Liver (tissue), 9 donors: ENCODE results near the gene MAPT. TPM values are rescaled to one million over a fixed set of nuclear protein-coding genes. Genes with fewer than 3 reads are reported as not detected.

ENCODE experiments used
- DNase-seq: peaks from one replicate; pipeline ENCODE4 v3.0.0-alpha.2; 2017; ENCODE audit warnings: low spot score
- H3K27ac ChIP-seq, 2 donors: one replicate each; pipeline ENCODE4 v1.7.0; 2013; ENCODE audit warnings: inconsistent platforms in 2 of 2, low read length in 2 of 2, control low read depth in 1 of 2, low read depth in 1 of 2, mild to moderate bottlenecking in 1 of 2
- H3K27me3 ChIP-seq, 4 donors: one replicate each; pipeline versions ENCODE4 v1.6.1 to v1.7.0; 2013; ENCODE audit warnings: low read length in 3 of 4, inconsistent platforms in 1 of 4, mild to moderate bottlenecking in 1 of 4, moderate library complexity in 1 of 4; ENCODE audit not compliant: control insufficient read depth in 4 of 4, insufficient read depth in 4 of 4
- H3K36me3 ChIP-seq, 4 donors: one replicate each; pipeline versions ENCODE4 v1.6.1 to v1.7.0; 2013; ENCODE audit warnings: low read length in 3 of 4, mild to moderate bottlenecking in 3 of 4, low read depth in 1 of 4, moderate library complexity in 1 of 4; ENCODE audit not compliant: control insufficient read depth in 4 of 4, insufficient read depth in 3 of 4
- H3K4me1 ChIP-seq, 4 donors: one replicate each; pipeline versions ENCODE4 v1.6.1 to v1.7.0; 2013; ENCODE audit warnings: low read length in 3 of 4, mild to moderate bottlenecking in 3 of 4, moderate library complexity in 1 of 4; ENCODE audit not compliant: control insufficient read depth in 4 of 4, insufficient read depth in 4 of 4
- H3K4me3 ChIP-seq, 3 donors: one replicate each; pipeline versions ENCODE4 v1.6.1 to v1.7.0; 2013; ENCODE audit warnings: low read length in 3 of 3, control low read depth in 1 of 3, low read depth in 1 of 3, mild to moderate bottlenecking in 1 of 3
- H3K9ac ChIP-seq, 2 donors: one replicate each; pipeline ENCODE4 v1.7.0; 2013; ENCODE audit warnings: low read length in 2 of 2, mild to moderate bottlenecking in 2 of 2, moderate library complexity in 2 of 2, control low read depth in 1 of 2, low read depth in 1 of 2
- H3K9me3 ChIP-seq, 4 donors: one replicate each; pipeline versions ENCODE4 v1.6.1 to v1.7.0; 2013; ENCODE audit warnings: low read length in 3 of 4; ENCODE audit not compliant: control insufficient read depth in 4 of 4
- EGR1 ChIP-seq, 2 donors: IDR thresholded peaks; 2 replicates each; pipeline ENCODE4 v1.6.1; 2016 to 2018; ENCODE audit warnings: antibody characterized with exemption in 2 of 2, low read depth in 2 of 2
- FOXA1 ChIP-seq: IDR thresholded peaks from 2 replicates; pipeline ENCODE4 v1.6.1; 2016; ENCODE audit warnings: antibody characterized with exemption
- FOXA2 ChIP-seq: IDR thresholded peaks from 2 replicates; pipeline ENCODE4 v1.6.1; 2016; ENCODE audit warnings: antibody characterized with exemption
- GABPA ChIP-seq, 2 donors: IDR thresholded peaks in 1 of 2; conservative IDR thresholded peaks in 1 of 2; 2 replicates each; pipeline ENCODE4 v1.6.1; 2016; ENCODE audit warnings: antibody characterized with exemption in 2 of 2, mild to moderate bottlenecking in 1 of 2, moderate library complexity in 1 of 2
- HNF4A ChIP-seq, 2 donors: conservative IDR thresholded peaks; 2 replicates each; pipeline ENCODE4 v1.6.1; 2016; ENCODE audit warnings: antibody characterized with exemption in 2 of 2, mild to moderate bottlenecking in 2 of 2
- HNF4G ChIP-seq: IDR thresholded peaks from 2 replicates; pipeline ENCODE4 v1.6.1; 2016; ENCODE audit warnings: antibody characterized with exemption
- JUND ChIP-seq, 2 donors: IDR thresholded peaks; 2 replicates each; pipeline ENCODE4 v1.6.1; 2016; ENCODE audit warnings: antibody characterized with exemption in 2 of 2
- NR2F2 ChIP-seq: IDR thresholded peaks from 2 replicates; pipeline ENCODE4 v1.6.1; 2016; ENCODE audit warnings: antibody characterized with exemption
- RAD21 ChIP-seq, 2 donors: IDR thresholded peaks; 2 replicates each; pipeline ENCODE4 v1.6.1; 2016; ENCODE audit warnings: antibody characterized with exemption in 2 of 2, mild to moderate bottlenecking in 2 of 2
- RXRA ChIP-seq, 2 donors: IDR thresholded peaks; 2 replicates each; pipeline ENCODE4 v1.6.1; 2017 to 2018; ENCODE audit warnings: antibody characterized with exemption in 2 of 2, mild to moderate bottlenecking in 1 of 2
- SP1 ChIP-seq: IDR thresholded peaks from 2 replicates; pipeline ENCODE4 v1.6.1; 2018; ENCODE audit warnings: antibody characterized with exemption, mild to moderate bottlenecking
- TAF1 ChIP-seq: conservative IDR thresholded peaks from 2 replicates; pipeline ENCODE4 v1.6.1; 2016; ENCODE audit warnings: antibody characterized with exemption, mild to moderate bottlenecking
- YY1 ChIP-seq: IDR thresholded peaks from 2 replicates; pipeline ENCODE4 v1.6.1; 2016; ENCODE audit warnings: antibody characterized with exemption, mild to moderate bottlenecking
- WGBS: extraction: QIAGEN DNeasy Blood & Tissue Kit; methylation state at CpG from one replicate; pipeline ENCODE4 v1.1.7; 2013; 5-methylcytosine and 5-hydroxymethylcytosine counted together
- polyA plus RNA-seq, 2 donors: library from polyadenylated mRNA; stranded (reverse) in 1 of 2; unstranded in 1 of 2; fragments of 200-250 nt in 1 of 2; fragments of >200 nt in 1 of 2; fragmentation: Nextera tagmentation in 1 of 2; extraction: Ambion mirVana in 1 of 2; gene quantifications; one replicate each; pipeline versions ENCODE4 v1.2.1 to v1.2.3, GENCODE V29; 2013 to 2015
- total RNA-seq, 2 donors: library from RNA; depleted of rRNA; stranded (reverse); fragments of >200 nt; gene quantifications; one replicate each; pipeline ENCODE4 v1.2.3, GENCODE V29; 2014
- TF ChIP-seq, protein P1 (sequence below): IDR thresholded peaks from 2 replicates; pipeline ENCODE4 v1.6.1; 2016; ENCODE audit warnings: antibody characterized with exemption, mild to moderate bottlenecking
- TF ChIP-seq, protein P2 (sequence below): fragments of 150-350 bp; IDR thresholded peaks from 2 replicates; pipeline ENCODE4 v1.5.1; 2017; ENCODE audit warnings: improper control_type of control experiment, low read depth, low read length; ENCODE audit not compliant: missing input control
- TF ChIP-seq, protein P3 (sequence below): IDR thresholded peaks from 2 replicates; pipeline ENCODE4 v1.6.1; 2016; ENCODE audit warnings: antibody characterized with exemption
- TF ChIP-seq, protein P4 (sequence below): IDR thresholded peaks from 2 replicates; pipeline ENCODE4 v1.6.1; 2016; ENCODE audit warnings: antibody characterized with exemption
- TF ChIP-seq, protein P5 (sequence below): IDR thresholded peaks from 2 replicates; pipeline ENCODE4 v1.6.1; 2016; ENCODE audit warnings: antibody characterized with exemption
- donor health status: healthy.
- donor health status: healthy.
- donor health status: healthy.
- donor health status: healthy.
- donor health status: healthy.

Gene MAPT
- total and polyA plus RNA-seq, 4 donors = 0.05 to 0.67 (median 0.27) TPM

DNA sequence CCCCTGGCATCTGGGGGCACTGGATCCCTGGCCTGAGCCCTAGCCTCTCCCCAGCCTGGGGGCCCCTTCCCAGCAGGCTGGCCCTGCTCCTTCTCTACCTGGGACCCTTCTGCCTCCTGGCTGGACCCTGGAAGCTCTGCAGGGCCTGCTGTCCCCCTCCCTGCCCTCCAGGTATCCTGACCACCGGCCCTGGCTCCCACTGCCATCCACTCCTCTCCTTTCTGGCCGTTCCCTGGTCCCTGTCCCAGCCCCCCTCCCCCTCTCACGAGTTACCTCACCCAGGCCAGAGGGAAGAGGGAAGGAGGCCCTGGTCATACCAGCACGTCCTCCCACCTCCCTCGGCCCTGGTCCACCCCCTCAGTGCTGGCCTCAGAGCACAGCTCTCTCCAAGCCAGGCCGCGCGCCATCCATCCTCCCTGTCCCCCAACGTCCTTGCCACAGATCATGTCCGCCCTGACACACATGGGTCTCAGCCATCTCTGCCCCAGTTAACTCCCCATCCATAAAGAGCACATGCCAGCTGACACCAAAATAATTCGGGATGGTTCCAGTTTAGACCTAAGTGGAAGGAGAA lies 118.2 kb downstream of the MAPT start:
- TF ChIP-seq YY1 = no peak
- TF ChIP-seq RAD21 (IDR thresholded peaks at IDR 0.05) = no peak
- no peak for TF ChIP-seq FOXA1
- TF ChIP-seq SP1 = no peak
- TF ChIP-seq, protein P1, sequence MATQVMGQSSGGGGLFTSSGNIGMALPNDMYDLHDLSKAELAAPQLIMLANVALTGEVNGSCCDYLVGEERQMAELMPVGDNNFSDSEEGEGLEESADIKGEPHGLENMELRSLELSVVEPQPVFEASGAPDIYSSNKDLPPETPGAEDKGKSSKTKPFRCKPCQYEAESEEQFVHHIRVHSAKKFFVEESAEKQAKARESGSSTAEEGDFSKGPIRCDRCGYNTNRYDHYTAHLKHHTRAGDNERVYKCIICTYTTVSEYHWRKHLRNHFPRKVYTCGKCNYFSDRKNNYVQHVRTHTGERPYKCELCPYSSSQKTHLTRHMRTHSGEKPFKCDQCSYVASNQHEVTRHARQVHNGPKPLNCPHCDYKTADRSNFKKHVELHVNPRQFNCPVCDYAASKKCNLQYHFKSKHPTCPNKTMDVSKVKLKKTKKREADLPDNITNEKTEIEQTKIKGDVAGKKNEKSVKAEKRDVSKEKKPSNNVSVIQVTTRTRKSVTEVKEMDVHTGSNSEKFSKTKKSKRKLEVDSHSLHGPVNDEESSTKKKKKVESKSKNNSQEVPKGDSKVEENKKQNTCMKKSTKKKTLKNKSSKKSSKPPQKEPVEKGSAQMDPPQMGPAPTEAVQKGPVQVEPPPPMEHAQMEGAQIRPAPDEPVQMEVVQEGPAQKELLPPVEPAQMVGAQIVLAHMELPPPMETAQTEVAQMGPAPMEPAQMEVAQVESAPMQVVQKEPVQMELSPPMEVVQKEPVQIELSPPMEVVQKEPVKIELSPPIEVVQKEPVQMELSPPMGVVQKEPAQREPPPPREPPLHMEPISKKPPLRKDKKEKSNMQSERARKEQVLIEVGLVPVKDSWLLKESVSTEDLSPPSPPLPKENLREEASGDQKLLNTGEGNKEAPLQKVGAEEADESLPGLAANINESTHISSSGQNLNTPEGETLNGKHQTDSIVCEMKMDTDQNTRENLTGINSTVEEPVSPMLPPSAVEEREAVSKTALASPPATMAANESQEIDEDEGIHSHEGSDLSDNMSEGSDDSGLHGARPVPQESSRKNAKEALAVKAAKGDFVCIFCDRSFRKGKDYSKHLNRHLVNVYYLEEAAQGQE = no peak
- TF ChIP-seq, protein P2, sequence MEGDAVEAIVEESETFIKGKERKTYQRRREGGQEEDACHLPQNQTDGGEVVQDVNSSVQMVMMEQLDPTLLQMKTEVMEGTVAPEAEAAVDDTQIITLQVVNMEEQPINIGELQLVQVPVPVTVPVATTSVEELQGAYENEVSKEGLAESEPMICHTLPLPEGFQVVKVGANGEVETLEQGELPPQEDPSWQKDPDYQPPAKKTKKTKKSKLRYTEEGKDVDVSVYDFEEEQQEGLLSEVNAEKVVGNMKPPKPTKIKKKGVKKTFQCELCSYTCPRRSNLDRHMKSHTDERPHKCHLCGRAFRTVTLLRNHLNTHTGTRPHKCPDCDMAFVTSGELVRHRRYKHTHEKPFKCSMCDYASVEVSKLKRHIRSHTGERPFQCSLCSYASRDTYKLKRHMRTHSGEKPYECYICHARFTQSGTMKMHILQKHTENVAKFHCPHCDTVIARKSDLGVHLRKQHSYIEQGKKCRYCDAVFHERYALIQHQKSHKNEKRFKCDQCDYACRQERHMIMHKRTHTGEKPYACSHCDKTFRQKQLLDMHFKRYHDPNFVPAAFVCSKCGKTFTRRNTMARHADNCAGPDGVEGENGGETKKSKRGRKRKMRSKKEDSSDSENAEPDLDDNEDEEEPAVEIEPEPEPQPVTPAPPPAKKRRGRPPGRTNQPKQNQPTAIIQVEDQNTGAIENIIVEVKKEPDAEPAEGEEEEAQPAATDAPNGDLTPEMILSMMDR = no peak
- no peak for TF ChIP-seq HNF4A (conservative IDR thresholded peaks at IDR 0.05)
- no peak for TF ChIP-seq RXRA (IDR thresholded peaks at IDR 0.05)
- no peak for TF ChIP-seq FOXA2
- no peak for TF ChIP-seq NR2F2
- TF ChIP-seq JUND (IDR thresholded peaks at IDR 0.05) = no peak
- TF ChIP-seq EGR1 (IDR thresholded peaks at IDR 0.05; ENCODE audit: low read depth in 2 of 2) = no peak
- TF ChIP-seq HNF4G = no peak
- TF ChIP-seq, protein P3, sequence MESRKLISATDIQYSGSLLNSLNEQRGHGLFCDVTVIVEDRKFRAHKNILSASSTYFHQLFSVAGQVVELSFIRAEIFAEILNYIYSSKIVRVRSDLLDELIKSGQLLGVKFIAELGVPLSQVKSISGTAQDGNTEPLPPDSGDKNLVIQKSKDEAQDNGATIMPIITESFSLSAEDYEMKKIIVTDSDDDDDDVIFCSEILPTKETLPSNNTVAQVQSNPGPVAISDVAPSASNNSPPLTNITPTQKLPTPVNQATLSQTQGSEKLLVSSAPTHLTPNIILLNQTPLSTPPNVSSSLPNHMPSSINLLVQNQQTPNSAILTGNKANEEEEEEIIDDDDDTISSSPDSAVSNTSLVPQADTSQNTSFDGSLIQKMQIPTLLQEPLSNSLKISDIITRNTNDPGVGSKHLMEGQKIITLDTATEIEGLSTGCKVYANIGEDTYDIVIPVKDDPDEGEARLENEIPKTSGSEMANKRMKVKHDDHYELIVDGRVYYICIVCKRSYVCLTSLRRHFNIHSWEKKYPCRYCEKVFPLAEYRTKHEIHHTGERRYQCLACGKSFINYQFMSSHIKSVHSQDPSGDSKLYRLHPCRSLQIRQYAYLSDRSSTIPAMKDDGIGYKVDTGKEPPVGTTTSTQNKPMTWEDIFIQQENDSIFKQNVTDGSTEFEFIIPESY = no peak
- TF ChIP-seq TAF1 = no peak
- TF ChIP-seq, protein P4, sequence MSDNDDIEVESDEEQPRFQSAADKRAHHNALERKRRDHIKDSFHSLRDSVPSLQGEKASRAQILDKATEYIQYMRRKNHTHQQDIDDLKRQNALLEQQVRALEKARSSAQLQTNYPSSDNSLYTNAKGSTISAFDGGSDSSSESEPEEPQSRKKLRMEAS = no peak
- no peak for TF ChIP-seq GABPA (IDR thresholded peaks at IDR 0.05 in 1 of 2, conservative IDR thresholded peaks at IDR 0.05 in 1 of 2)
- TF ChIP-seq, protein P5, sequence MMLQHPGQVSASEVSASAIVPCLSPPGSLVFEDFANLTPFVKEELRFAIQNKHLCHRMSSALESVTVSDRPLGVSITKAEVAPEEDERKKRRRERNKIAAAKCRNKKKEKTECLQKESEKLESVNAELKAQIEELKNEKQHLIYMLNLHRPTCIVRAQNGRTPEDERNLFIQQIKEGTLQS = no peak
- Histone ChIP-seq H3K9ac (no peak overlapping the region), H3K27ac (no peak overlapping the region), H3K4me3 (no peak overlapping the region), H3K27me3 (no peaks in the 10 kb centered on the region), H3K36me3 (no peaks in the 10 kb centered on the region), H3K9me3 (no peaks in the 10 kb centered on the region), H3K4me1 (no peaks in the 10 kb centered on the region)
- WGBS = 87% methylated on average over 11 of the region's 11 CpGs
- no peak for DNase-seq
